Keratinocyte (primary cell): ENCODE results near the gene XYLT2. TPM values are rescaled to one million over a fixed set of nuclear protein-coding genes. Genes with fewer than 3 reads are reported as not detected.

Source experiments
- DNase-seq: peaks from one replicate; pipeline ENCODE4 v3.0.0-alpha.2; 2011; ENCODE audit warnings: low read depth, missing footprints, low spot score
- FAIRE-seq: peaks from 2 replicates; lab custom pipeline; 2011; peaks lifted over from hg19 to GRCh38; lab: Jason Lieb, UNC
- H2AFZ ChIP-seq: 2 replicates; pipeline ENCODE4 v1.6.0; 2012; ENCODE audit warnings: low read length, control low read depth, inconsistent platforms; ENCODE audit not compliant: control insufficient read depth
- H3K27ac ChIP-seq: 2 replicates; pipeline ENCODE4 v1.5.1; 2011; ENCODE audit warnings: low read length; ENCODE audit not compliant: control insufficient read depth, insufficient read depth
- H3K27me3 ChIP-seq: 3 replicates; pipeline ENCODE4 v1.6.0; 2011; ENCODE audit warnings: low read length; ENCODE audit not compliant: control insufficient read depth, insufficient read depth; ENCODE audit errors: extremely low read depth
- H3K36me3 ChIP-seq, 2 experiments: 2 replicates in 1 of 2; 3 replicates in 1 of 2; pipeline ENCODE4 v1.5.1; 2011; ENCODE audit warnings: low read length in 2 of 2, mild to moderate bottlenecking in 1 of 2; ENCODE audit not compliant: control insufficient read depth in 2 of 2, insufficient read depth in 2 of 2; ENCODE audit errors: extremely low read depth in 1 of 2
- H3K4me1 ChIP-seq: 3 replicates; pipeline ENCODE4 v1.5.1; 2011; ENCODE audit warnings: low read length; ENCODE audit not compliant: control insufficient read depth, insufficient read depth; ENCODE audit errors: extremely low read depth
- H3K4me2 ChIP-seq: 3 replicates; pipeline ENCODE4 v1.6.0; 2011; ENCODE audit warnings: low read depth, low read length; ENCODE audit not compliant: control insufficient read depth, insufficient read depth; ENCODE audit errors: extremely low read depth
- H3K4me3 ChIP-seq, 3 experiments: fragments of 200-600 bp in 1 of 3; sonication (generic) in 1 of 3; 2 replicates in 2 of 3; 3 replicates in 1 of 3; pipeline ENCODE4 v1.5.1; 2011 to 2016; ENCODE audit warnings: low read length in 3 of 3, mild to moderate bottlenecking in 3 of 3, control low read depth in 2 of 3, inconsistent platforms in 1 of 3, low read depth in 1 of 3, mixed read lengths in 1 of 3, mixed run types in 1 of 3, moderate library complexity in 1 of 3; ENCODE audit not compliant: control insufficient read depth in 2 of 3, insufficient read depth in 2 of 3; ENCODE audit errors: extremely low read depth in 1 of 3
- H3K79me2 ChIP-seq: 2 replicates; pipeline ENCODE4 v1.6.0; 2012; ENCODE audit warnings: low read length; ENCODE audit not compliant: control insufficient read depth, insufficient read depth
- H3K9ac ChIP-seq: 3 replicates; pipeline ENCODE4 v1.6.0; 2011; ENCODE audit warnings: low read length; ENCODE audit not compliant: control insufficient read depth, insufficient read depth; ENCODE audit errors: extremely low read depth
- H3K9me1 ChIP-seq: 3 replicates; pipeline ENCODE4 v1.6.0; 2011; ENCODE audit warnings: low read length; ENCODE audit not compliant: control insufficient read depth, insufficient read depth; ENCODE audit errors: extremely low read depth
- H3K9me3 ChIP-seq: 2 replicates; pipeline ENCODE4 v1.5.1; 2012; ENCODE audit warnings: low read depth, low read length; ENCODE audit not compliant: control insufficient read depth
- H4K20me1 ChIP-seq: 3 replicates; pipeline ENCODE4 v1.6.0; 2011; ENCODE audit warnings: low read length; ENCODE audit not compliant: control insufficient read depth, insufficient read depth; ENCODE audit errors: extremely low read depth
- EZH2 ChIP-seq: IDR thresholded peaks from one replicate; pipeline ENCODE4 v1.6.1; 2012; ENCODE audit warnings: inconsistent platforms, mild to moderate bottlenecking, low read length, moderate library complexity
- dilution Hi-C: fragments of 300-500 bp; cut with MboI; formaldehyde crosslinking; loops from one replicate; pipeline ENCODE4 v1.7.0; 2020; ENCODE audit warnings: low sequenced_read_pairs; ENCODE audit not compliant: extremely low pct_ligation_motif_present
- polyA plus RNA-seq, 5 experiments: library from polyadenylated mRNA; depleted of rRNA in 3 of 5; stranded (reverse) in 3 of 5; stranded (forward) in 1 of 5; unstranded in 1 of 5; fragments of >200 nt; gene quantifications; 1 replicate in 1 of 5; 2 replicates in 3 of 5; 3 replicates in 1 of 5; pipeline versions ENCODE4 v1.2.1 to v1.2.3, GENCODE V29; 2011 to 2012; ENCODE audit warnings: missing spikeins in 2 of 5, low read depth in 1 of 5, low replicate concordance in 1 of 5
- TF ChIP-seq, protein P1 (sequence below), 3 experiments: IDR thresholded peaks in 1 of 3; conservative IDR thresholded peaks in 1 of 3; optimal IDR thresholded peaks in 1 of 3; 2 replicates in 2 of 3; 3 replicates in 1 of 3; pipeline versions ENCODE3 to v1.5.1; 2011; ENCODE audit warnings: low read length in 3 of 3, mild to moderate bottlenecking in 3 of 3, moderate library complexity in 2 of 3, control low read depth in 1 of 3, inconsistent platforms in 1 of 3; ENCODE audit not compliant: insufficient read depth in 2 of 3; ENCODE audit errors: extremely low read depth in 1 of 3

The XYLT2 gene
- polyA plus RNA-seq, 1 donor (not counting 4 experiments of a cell fraction or from before 2014, with no cell fraction given) = 15.3 TPM

DNA sequence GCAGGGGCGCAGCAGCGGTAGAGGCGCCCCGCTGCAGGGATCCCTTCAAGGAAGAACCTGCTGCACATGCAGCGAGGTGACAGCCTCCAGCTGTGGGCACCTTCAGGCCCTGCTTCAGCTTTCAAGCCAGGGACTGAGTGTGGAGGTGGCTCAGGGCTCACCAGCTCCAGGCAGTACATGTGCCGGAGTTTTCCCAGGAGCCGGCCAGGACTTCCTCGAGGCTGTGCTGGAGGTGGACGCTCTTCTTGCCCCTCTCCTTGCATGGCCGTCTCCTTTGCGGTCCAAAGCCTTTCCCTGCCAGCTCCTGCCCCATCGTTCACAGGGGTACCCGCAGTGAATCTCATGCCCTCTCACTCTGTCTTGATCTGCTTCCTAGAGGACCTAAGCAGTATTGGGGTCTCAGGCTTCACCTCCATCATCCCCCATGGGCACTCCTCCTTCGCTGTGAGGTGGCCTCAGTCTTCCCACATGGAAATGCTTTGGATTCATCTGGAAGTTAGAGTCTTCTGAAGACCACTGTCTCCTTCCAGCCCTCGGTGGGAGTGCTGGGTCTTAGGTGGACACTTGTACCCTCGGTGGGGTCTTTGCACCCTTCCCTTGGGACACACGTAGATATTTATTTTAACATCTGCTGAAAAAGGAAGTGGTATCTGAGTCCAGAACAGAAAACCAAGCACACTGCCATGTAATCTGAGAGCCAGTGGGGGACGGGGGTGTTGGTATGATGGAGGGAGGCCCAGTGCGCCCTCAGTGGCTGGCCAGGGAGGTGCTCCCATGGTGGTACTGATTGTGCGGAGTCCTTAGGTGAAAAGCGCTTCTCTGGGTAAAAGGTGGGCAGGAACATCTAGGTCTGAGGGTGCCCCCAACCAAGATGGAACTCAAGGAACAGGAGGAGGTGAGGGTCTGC, 7.0 kb downstream of the XYLT2 start:
- Histone ChIP-seq H3K9ac (no peak overlapping the region), H3K27me3 (no peaks in the 10 kb centered on the region), H3K79me2 (peaks cover 18% of the 10 kb centered on the region), H3K4me3 (no peak overlapping the region), H3K4me1 (peaks cover 12% of the 10 kb centered on the region), H4K20me1 (no peaks in the 10 kb centered on the region), H3K36me3 (peaks cover 22 to 24% of the 10 kb centered on the region in 2 experiments), H3K27ac (no peak overlapping the region), H3K4me2 (no peak overlapping the region), H2AFZ (no peak overlapping the region), H3K9me3 (no peaks in the 10 kb centered on the region), H3K9me1 (no peaks in the 10 kb centered on the region)
- no peak for FAIRE-seq
- TF ChIP-seq, protein P1, sequence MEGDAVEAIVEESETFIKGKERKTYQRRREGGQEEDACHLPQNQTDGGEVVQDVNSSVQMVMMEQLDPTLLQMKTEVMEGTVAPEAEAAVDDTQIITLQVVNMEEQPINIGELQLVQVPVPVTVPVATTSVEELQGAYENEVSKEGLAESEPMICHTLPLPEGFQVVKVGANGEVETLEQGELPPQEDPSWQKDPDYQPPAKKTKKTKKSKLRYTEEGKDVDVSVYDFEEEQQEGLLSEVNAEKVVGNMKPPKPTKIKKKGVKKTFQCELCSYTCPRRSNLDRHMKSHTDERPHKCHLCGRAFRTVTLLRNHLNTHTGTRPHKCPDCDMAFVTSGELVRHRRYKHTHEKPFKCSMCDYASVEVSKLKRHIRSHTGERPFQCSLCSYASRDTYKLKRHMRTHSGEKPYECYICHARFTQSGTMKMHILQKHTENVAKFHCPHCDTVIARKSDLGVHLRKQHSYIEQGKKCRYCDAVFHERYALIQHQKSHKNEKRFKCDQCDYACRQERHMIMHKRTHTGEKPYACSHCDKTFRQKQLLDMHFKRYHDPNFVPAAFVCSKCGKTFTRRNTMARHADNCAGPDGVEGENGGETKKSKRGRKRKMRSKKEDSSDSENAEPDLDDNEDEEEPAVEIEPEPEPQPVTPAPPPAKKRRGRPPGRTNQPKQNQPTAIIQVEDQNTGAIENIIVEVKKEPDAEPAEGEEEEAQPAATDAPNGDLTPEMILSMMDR (optimal IDR thresholded peaks at IDR 0.05 in 1 of 3, IDR thresholded peaks at IDR 0.05 in 1 of 3, conservative IDR thresholded peaks at IDR 0.05 in 1 of 3; ENCODE audit: extremely low read depth in 1 of 3, insufficient read depth in 2 of 3, low read length in 3 of 3) = no peak
- no peak for TF ChIP-seq EZH2
- DNase-seq = no peak
- dilution Hi-C loops = no loop called here

DNA sequence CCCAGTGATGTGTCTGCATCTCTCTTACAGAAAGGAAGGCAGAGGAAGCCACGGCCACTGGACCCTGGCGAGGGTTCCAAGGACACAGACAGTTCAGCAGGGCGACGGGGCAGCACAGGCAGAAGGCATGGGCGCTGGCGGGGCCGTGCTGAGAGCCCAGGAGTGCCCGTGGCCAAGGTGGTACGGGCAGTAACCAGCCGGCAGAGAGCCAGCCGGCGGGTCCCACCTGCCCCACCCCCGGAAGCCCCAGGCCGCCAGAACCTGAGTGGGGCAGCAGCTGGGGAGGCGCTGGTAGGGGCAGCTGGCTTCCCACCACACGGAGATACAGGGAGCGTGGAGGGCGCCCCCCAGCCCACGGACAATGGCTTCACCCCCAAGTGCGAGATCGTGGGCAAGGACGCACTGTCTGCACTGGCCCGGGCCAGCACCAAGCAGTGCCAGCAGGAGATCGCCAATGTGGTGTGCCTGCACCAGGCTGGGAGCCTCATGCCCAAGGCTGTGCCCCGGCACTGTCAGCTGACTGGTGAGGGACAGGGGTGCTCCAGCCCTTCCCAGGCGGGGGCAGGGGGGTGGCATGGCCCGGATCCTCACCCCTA, 7.8 kb downstream of the XYLT2 start:
- no peak overlapping the region for H3K27ac ChIP-seq
- no peak for DNase-seq
- H4K20me1 ChIP-seq = no peaks in the 10 kb centered on the region
- no peak overlapping the region for H3K4me3 ChIP-seq
- no peak for FAIRE-seq
- no peaks in the 10 kb centered on the region for H3K9me1 ChIP-seq
- H2AFZ ChIP-seq = no peak overlapping the region
- H3K9me3 ChIP-seq = no peaks in the 10 kb centered on the region
- H3K36me3 ChIP-seq = peaks cover 26 to 29% of the 10 kb centered on the region in 2 experiments
- H3K9ac ChIP-seq = no peak overlapping the region
- H3K27me3 ChIP-seq = no peaks in the 10 kb centered on the region
- TF ChIP-seq EZH2 = no peak
- TF ChIP-seq, protein P1 (optimal IDR thresholded peaks at IDR 0.05 in 1 of 3, IDR thresholded peaks at IDR 0.05 in 1 of 3, conservative IDR thresholded peaks at IDR 0.05 in 1 of 3; ENCODE audit: extremely low read depth in 1 of 3, insufficient read depth in 2 of 3, low read length in 3 of 3) = no peak
- H3K79me2 ChIP-seq = peaks cover 13% of the 10 kb centered on the region
- peaks cover 4% of the 10 kb centered on the region for H3K4me1 ChIP-seq
- dilution Hi-C loops = no loop called here
- H3K4me2 ChIP-seq = no peak overlapping the region
